HTR-8/SVneo (cell line): ENCODE measurements around the gene MVB12B.
"Not testable (repeated sequence)": the region's sequence is repeated elsewhere in the genome, so short reads cannot be mapped to it uniquely, and the experiment has no call there.

ENCODE experiments used
- DNase-seq: peaks from one replicate; pipeline ENCODE4 v3.0.0; 2011; ENCODE audit warnings: low spot score, mixed read lengths; ENCODE audit not compliant: insufficient read length
- FAIRE-seq: peaks from 2 replicates; lab custom pipeline; 2011; peaks lifted over from hg19 to GRCh38; lab: Jason Lieb, UNC

Gene MVB12B

GRCh38 chr9:126536841-126537465 lies 210.3 kb downstream of the MVB12B start:
- DNase-seq (no peak), FAIRE-seq (no peak)

- no peak for FAIRE-seq
These were observed 211.9 kb downstream of the MVB12B start for GRCh38 chr9:126538550-126538949.

GRCh38 chr9:126540398-126540797 lies 213.8 kb downstream of the MVB12B start:
- DNase-seq, FAIRE-seq: not testable (repeated sequence)

More at GRCh38 chr9:126538550-126538949, 211.9 kb downstream of the MVB12B start:
- no peak for DNase-seq

- FAIRE-seq (no peak), DNase-seq (no peak)
These were observed 216.9 kb downstream of the MVB12B start for GRCh38 chr9:126543490-126543889.

GRCh38 chr9:126545106-126545505 lies 218.5 kb downstream of the MVB12B start:
- no peak for FAIRE-seq
- DNase-seq, result no peak

- DNase-seq, result no peak
- FAIRE-seq, result no peak
These were observed 219.4 kb downstream of the MVB12B start for GRCh38 chr9:126546036-126546435.

- FAIRE-seq (no peak), DNase-seq (no peak)
These were observed 221.7 kb downstream of the MVB12B start for GRCh38 chr9:126548312-126548711.

DNA sequence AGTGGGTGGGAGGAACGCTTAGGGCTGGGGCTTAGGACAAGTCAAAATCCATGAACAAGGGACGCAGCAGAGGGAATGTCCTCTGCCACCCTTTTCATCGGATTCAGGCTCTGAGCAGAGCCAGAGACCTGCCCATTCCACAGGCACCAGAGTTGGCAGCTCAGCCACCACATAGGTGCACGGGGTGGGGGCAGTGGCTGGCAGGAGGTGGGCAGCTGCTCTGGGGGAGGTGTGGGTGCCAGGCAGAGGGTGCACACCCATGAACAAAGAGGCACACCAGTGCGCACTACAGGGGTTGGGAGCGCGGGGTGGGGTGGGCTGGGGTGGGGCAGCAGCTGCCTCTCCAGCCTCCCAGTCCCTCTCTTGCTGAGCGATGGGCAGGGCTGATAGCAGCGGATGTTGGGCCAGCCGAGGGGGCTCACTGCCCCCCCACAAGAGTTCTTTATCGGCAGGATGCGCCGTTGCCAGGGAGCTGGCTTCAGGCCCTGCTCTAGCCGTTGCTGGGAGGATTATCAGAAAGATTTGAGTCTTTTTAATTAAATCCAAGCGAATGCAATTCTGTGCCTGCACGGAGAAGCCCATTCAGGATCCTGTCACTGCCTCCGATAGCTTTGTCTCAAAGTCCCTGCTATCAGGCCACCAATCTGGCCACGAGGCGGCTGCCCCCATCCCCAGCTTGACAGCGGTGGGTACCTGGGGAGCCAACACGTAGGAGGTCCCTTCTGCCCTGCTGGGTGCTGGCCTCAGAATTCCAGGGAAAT lies 222.8 kb downstream of the MVB12B start:
- DNase-seq (no peak), FAIRE-seq (no peak)

DNA sequence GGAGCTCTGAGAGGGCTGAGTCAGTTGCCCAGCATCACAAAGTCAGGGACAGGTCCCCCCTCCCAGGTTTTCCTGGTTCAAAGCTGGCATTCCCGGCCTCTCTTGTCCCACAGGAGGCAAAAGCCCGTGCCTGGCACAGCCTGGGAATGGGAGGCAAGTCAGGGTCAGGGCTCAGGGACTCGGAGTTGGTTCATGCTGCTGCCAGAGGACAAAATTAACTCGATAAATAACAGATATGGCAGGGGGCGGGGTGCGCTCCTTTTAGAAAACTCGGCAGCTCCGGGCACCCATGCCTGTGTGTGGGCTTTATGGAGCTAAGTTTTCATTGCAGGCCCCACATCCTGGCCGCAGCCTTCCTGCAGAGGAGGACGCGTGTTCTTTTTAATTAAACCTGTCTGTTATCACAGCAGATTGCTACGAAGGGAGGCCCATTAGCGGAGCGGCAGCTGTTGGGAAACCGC lies 224.3 kb downstream of the MVB12B start:
- FAIRE-seq, result no peak

GRCh38 chr9:126551812-126552211 lies 225.2 kb downstream of the MVB12B start:
- FAIRE-seq, result no peak
- DNase-seq, result no peak

More for the DNA sequence above, 224.3 kb downstream of the MVB12B start:
- DNase-seq, result no peak

GRCh38 chr9:126554292-126554691 lies 227.7 kb downstream of the MVB12B start:
- no peak for FAIRE-seq
- no peak for DNase-seq

- not testable (repeated sequence) for FAIRE-seq, DNase-seq
These were observed 228.8 kb downstream of the MVB12B start for GRCh38 chr9:126555421-126555820.
